ENCODE data around the gene ADIPOR2. TPM values are rescaled to one million over a fixed set of nuclear protein-coding genes. Genes with fewer than 3 reads are reported as not detected.

Gene ADIPOR2
- total RNA-seq, 2 donors from 2014 or later: 19.7 to 23.3 TPM

DNA sequence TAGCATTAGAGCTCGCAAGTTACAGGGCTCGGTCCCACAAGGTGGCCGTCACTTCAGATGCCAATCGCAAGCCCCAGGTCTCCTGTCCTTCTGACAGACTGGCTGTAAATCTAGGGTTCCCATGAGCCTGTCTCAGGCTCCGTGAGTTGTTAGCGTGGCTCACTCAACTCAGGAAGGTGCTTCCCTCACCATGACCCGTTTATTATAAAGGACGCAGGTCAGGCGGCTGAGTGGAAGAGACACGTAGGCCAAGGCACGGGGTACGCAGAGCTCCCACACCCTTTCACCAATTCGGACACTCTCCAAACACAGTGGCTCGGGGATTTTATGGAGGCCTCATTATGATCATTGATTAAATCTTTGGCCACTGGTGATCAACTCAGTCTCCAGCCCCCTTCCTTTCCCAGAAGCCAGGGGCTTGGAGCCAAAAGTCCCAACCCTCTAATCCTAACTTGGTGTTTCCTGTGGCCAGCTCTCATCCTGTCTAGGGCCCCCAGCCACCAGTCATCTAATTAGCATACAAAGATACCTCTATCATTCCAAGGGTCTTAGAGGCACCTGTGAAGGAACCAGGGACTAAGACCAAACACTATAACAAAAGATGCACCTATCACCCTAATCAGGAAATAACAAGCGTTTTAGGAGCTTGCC lies 103.7 kb downstream of the ADIPOR2 start:
- Histone ChIP-seq H3K27me3 (no peaks in the 10 kb centered on the region), H3K4me1 (peaks cover 0 to 37% of the 10 kb centered on the region in 2 donors), H3K36me3 (no peaks in the 10 kb centered on the region), H3K4me3 (no peak overlapping the region), H3K9me3 (no peaks in the 10 kb centered on the region), H3K27ac (peak overlapping the region in 1 of 2 donors; percentile 46)
- DNase-seq (ENCODE audit: low spot score): no peak
- TF ChIP-seq, protein P1, sequence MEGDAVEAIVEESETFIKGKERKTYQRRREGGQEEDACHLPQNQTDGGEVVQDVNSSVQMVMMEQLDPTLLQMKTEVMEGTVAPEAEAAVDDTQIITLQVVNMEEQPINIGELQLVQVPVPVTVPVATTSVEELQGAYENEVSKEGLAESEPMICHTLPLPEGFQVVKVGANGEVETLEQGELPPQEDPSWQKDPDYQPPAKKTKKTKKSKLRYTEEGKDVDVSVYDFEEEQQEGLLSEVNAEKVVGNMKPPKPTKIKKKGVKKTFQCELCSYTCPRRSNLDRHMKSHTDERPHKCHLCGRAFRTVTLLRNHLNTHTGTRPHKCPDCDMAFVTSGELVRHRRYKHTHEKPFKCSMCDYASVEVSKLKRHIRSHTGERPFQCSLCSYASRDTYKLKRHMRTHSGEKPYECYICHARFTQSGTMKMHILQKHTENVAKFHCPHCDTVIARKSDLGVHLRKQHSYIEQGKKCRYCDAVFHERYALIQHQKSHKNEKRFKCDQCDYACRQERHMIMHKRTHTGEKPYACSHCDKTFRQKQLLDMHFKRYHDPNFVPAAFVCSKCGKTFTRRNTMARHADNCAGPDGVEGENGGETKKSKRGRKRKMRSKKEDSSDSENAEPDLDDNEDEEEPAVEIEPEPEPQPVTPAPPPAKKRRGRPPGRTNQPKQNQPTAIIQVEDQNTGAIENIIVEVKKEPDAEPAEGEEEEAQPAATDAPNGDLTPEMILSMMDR (IDR thresholded peaks at IDR 0.05): no peak

DNA sequence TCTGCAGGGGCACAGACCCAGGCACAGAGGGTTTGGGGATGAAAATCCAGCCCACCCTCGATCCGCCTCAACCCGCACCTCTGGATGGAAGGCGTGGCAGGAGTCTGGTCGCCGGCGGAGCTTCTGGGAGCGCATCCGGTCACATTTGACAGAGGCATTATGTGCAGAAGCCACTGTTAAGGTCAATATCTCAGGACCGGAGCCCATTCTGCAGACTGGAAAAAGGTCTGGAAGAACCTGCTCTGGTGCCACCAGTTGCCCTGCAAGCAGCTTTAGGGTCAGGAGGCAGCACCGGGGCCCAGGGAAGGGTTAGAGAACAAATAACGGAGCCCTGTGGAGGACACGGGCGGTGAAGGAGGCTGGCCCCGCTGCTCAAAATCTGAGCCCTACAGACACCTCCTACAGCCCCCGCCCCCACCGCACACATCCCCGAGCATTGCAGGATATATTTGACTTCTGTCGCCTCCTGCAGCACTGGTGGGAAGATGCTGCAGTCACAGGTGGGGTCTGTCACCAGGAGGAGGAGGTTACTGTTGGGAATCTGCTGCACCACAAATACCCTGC lies 104.4 kb downstream of the ADIPOR2 start:
- TF ChIP-seq, protein P1 (IDR thresholded peaks at IDR 0.05): no peak
- H3K36me3 ChIP-seq: no peaks in the 10 kb centered on the region
- H3K27ac ChIP-seq: peak overlapping the region; percentile 46 to 77
- no peaks in the 10 kb centered on the region for H3K27me3 ChIP-seq
- peak overlapping the region in 1 of 2 donors; percentile 64 for H3K4me3 ChIP-seq
- peaks cover 0 to 36% of the 10 kb centered on the region in 2 donors for H3K4me1 ChIP-seq
- no peaks in the 10 kb centered on the region for H3K9me3 ChIP-seq
- no peak for DNase-seq (ENCODE audit: low spot score)

DNA sequence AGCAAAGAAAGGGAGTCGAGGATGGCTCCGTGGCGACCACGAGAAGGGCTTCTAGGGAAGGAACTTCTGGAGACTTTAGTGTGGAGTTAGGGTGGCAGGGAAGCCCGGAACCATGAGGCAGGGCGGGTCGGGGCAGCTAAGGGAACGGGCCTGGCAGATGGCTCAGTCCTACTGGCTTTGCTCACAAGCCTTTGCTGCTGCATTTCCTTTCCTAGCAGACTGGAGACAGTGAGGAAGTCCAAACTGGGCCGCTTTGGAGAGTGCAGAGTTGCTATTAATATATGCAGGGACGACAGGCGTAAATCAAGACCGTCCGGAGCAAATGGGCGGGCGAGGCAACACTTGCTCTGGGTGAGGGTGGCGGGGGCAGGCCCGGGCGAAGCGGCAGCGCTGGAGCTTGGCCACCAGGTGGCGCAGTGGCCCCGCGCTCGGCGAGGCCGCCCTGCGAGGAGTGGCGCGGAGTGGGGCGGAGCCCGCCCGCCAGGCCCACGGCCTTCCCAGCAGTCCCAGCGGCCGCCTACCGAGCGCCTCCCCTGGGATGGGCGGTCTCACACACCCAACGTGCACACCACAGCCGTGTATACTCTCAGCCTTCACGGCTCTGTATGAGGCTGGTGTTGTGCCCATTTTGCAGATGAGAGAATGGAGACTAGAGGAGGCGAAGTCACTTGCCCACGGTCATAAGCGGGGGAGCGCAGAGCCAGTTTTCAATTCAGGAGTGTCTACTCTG lies 105.1 kb downstream of the ADIPOR2 start:
- peak; percentile 90 for DNase-seq (ENCODE audit: low spot score)
- Histone ChIP-seq H3K27me3 (no peaks in the 10 kb centered on the region), H3K4me1 (peaks cover 0 to 33% of the 10 kb centered on the region in 2 donors), H3K4me3 (peak overlapping the region; percentile 40 to 64), H3K27ac (peak overlapping the region; percentile 77 to 82), H3K36me3 (no peaks in the 10 kb centered on the region), H3K9me3 (no peaks in the 10 kb centered on the region)
- TF ChIP-seq, protein P1 (IDR thresholded peaks at IDR 0.05): peak; percentile 96 to 99

- Histone ChIP-seq H3K27me3 (no peaks in the 10 kb centered on the region), H3K27ac (peak overlapping the region; percentile 77 to 82), H3K36me3 (no peaks in the 10 kb centered on the region), H3K4me1 (peaks cover 0 to 29% of the 10 kb centered on the region in 2 donors), H3K9me3 (no peaks in the 10 kb centered on the region), H3K4me3 (peak overlapping the region; percentile 40 to 64)
- DNase-seq (ENCODE audit: low spot score): peak; percentile 67
- TF ChIP-seq, protein P1 (IDR thresholded peaks at IDR 0.05): no peak
These were observed 105.7 kb downstream of the ADIPOR2 start for GRCh38 chr12:1796515-1797010.

DNA sequence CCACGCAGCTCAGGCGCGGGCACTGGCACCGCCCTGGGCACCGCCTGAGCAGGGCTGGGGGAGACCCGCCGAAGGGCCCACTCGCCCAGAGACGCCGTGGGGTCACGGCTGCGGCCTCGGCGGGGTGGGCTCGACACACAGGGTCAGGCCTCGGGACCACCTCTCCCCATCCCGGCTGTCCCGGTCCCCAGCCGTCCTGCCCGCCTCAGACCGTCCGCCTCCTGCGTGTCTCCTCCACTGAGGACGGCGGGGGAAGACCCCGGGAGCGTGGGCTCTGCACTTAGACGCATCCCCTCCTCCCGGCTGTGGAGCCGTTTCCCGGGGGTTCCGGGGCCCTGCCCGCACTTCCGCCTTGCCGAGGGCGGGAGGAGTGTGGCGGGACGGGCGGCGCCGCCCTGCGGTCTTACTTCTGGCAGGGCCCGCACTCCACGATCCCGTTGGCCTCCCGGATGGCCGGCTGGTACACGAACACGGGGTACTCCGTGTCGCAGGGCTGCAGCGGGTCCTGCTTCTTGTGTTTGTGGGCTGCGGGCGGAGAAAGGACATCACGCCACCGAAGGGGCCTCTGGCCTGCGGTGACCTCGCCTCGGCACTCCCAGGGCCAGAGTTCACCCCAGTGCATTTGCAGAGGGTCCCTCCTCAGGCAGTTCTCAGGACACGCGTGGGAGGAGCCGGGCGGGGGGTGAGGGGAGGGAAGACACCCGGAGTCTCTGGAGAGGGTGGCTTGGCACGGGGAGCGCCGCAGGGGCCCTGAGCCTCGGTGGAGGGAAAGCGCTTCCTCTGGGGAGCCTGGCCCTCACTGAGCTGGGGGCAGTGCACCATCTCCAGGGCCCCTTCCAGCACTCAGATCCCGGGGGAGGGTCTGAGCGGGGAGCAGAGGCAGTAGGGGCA lies 106.4 kb downstream of the ADIPOR2 start:
- peak; percentile 68 for DNase-seq (ENCODE audit: low spot score)

More for the DNA sequence above, 106.4 kb downstream of the ADIPOR2 start:
- peaks cover 0 to 27% of the 10 kb centered on the region in 2 donors for H3K4me1 ChIP-seq
- H3K4me3 ChIP-seq: peak overlapping the region; percentile 40 to 64
- H3K27ac ChIP-seq: peak overlapping the region; percentile 77 to 82
- TF ChIP-seq, protein P1 (IDR thresholded peaks at IDR 0.05): peak in 1 of 2 donors; percentile 18
- H3K27me3 ChIP-seq: no peaks in the 10 kb centered on the region
- no peaks in the 10 kb centered on the region for H3K36me3 ChIP-seq
- H3K9me3 ChIP-seq: no peaks in the 10 kb centered on the region
